Measurements from ENCODE around the gene GPR32. TPM values are rescaled to one million over a fixed set of nuclear protein-coding genes. Genes with fewer than 3 reads are reported as not detected.
"Not testable (repeated sequence)": the region's sequence is repeated elsewhere in the genome, so short reads cannot be mapped to it uniquely, and the experiment has no call there.

GPR32 gene
- total and polyA plus RNA-seq, 4 donors, result not detected

DNA sequence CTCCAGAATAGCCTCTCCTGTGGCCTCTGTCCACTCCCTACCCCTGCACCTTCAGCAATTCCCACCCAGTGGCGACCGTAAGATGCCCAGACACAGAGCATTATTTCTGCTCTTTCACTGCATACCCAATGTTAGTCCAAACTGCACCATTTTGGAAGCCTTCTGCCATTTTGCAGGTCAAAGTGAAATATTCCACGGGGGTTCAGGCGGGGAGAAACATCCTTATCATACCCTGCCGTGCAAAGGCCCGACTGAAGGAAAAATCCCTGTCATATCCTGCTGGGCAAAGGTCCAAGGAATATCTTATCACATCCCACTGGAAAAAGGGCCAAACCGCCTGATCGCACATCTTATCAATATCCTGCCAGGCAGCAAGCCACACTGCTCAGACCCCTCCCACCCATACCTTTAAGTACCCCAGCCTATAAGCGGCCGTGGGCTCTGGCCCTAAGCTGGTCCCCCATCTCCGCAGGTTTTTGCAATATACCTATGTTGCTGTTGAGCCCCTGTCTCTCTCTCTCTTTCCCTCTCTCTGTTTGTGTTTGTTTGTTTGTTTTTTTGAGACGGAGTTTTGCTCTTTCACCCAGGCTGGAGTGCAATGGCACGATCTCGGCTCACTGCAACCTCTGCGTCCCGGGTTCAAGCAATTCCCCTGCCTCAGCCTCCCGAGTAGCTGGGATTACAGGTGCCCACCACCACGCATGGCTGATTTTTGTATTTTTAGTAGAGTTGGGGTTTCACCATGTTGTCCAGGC, 28.9 kb upstream of the GPR32 start:
- H3K4me1 ChIP-seq (ENCODE audit: control insufficient read depth in 1 of 2, insufficient read depth in 2 of 2, low read length in 2 of 2), result no peaks in the 10 kb centered on the region
- 60 to 63% methylated on average over 18 of the region's 18 CpGs for WGBS, 2 donors
- intact Hi-C loops (cut with DNase I), result no loop called here
- H3K27ac ChIP-seq (ENCODE audit: low read depth in 1 of 2, low read length in 2 of 2), result no peak overlapping the region
- ATAC-seq (ENCODE audit: low FRiP score), result no peak
- H3K9me3 ChIP-seq (ENCODE audit: control insufficient read depth, low read length), result peaks cover 2% of the 10 kb centered on the region
- no peak for DNase-seq
- H3K27me3 ChIP-seq (ENCODE audit: control insufficient read depth in 1 of 2, insufficient read depth in 2 of 2, low read length in 1 of 2), result no peaks in the 10 kb centered on the region
- H3K36me3 ChIP-seq (ENCODE audit: control insufficient read depth in 1 of 2, insufficient read depth in 2 of 2, low read length in 1 of 2), result no peaks in the 10 kb centered on the region
- no peak overlapping the region for H3K4me3 ChIP-seq (ENCODE audit: low read length in 2 of 2)

GRCh38 chr19:50743537-50743936, 26.7 kb upstream of the GPR32 start:
- no peak for ATAC-seq (ENCODE audit: low FRiP score)
- H3K27me3 ChIP-seq (ENCODE audit: control insufficient read depth in 1 of 2, insufficient read depth in 2 of 2, low read length in 1 of 2), result no peaks in the 10 kb centered on the region
- no peak overlapping the region for H3K4me3 ChIP-seq (ENCODE audit: low read length in 2 of 2)
- intact Hi-C loops (cut with DNase I), result no loop called here
- no peak for DNase-seq
- WGBS, 2 donors, result 86 to 87% methylated on average over 6 of the region's 6 CpGs
- peaks cover 2% of the 10 kb centered on the region for H3K9me3 ChIP-seq (ENCODE audit: control insufficient read depth, low read length)
- H3K4me1 ChIP-seq (ENCODE audit: control insufficient read depth in 1 of 2, insufficient read depth in 2 of 2, low read length in 2 of 2), result no peaks in the 10 kb centered on the region
- no peak overlapping the region for H3K27ac ChIP-seq (ENCODE audit: low read depth in 1 of 2, low read length in 2 of 2)
- no peaks in the 10 kb centered on the region for H3K36me3 ChIP-seq (ENCODE audit: control insufficient read depth in 1 of 2, insufficient read depth in 2 of 2, low read length in 1 of 2)

- Histone ChIP-seq H3K27ac (ENCODE audit: low read depth in 1 of 2, low read length in 2 of 2) (no peak overlapping the region), H3K36me3 (ENCODE audit: control insufficient read depth in 1 of 2, insufficient read depth in 2 of 2, low read length in 1 of 2) (no peaks in the 10 kb centered on the region), H3K4me1 (ENCODE audit: control insufficient read depth in 1 of 2, insufficient read depth in 2 of 2, low read length in 2 of 2) (no peaks in the 10 kb centered on the region), H3K27me3 (ENCODE audit: control insufficient read depth in 1 of 2, insufficient read depth in 2 of 2, low read length in 1 of 2) (no peaks in the 10 kb centered on the region), H3K9me3 (ENCODE audit: control insufficient read depth, low read length) (no peaks in the 10 kb centered on the region), H3K4me3 (ENCODE audit: low read length in 2 of 2) (no peak overlapping the region)
- intact Hi-C loops (cut with DNase I), result no loop called here
- no peak for DNase-seq
- 79 to 81% methylated on average over 10 of the region's 10 CpGs for WGBS, 2 donors
- no peak for ATAC-seq (ENCODE audit: low FRiP score)
These were observed 25.0 kb upstream of the GPR32 start for GRCh38 chr19:50745221-50745620.

DNA sequence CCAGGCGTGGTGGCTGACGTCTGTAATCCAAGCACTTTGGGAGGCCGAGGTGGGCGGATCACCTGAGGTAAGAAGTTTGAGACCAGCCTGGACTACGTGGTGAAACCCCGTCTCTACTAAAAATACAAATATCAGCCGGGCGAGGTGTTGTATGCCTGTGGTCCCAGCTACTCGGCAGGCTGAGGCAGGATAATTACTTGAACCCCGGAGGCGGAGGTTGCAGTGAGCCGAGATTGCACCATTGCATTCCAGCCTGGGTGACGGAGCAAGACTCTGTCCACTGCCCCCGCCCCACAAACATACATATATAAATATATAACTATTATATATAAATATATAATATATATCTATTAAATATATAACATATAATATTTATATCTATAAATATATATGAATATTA, 23.1 kb upstream of the GPR32 start:
- ATAC-seq (ENCODE audit: low FRiP score); H3K27me3 ChIP-seq (ENCODE audit: control insufficient read depth in 1 of 2, insufficient read depth in 2 of 2, low read length in 1 of 2); H3K27ac ChIP-seq (ENCODE audit: low read depth in 1 of 2, low read length in 2 of 2); H3K4me1 ChIP-seq (ENCODE audit: control insufficient read depth in 1 of 2, insufficient read depth in 2 of 2, low read length in 2 of 2); H3K4me3 ChIP-seq (ENCODE audit: low read length in 2 of 2); H3K9me3 ChIP-seq (ENCODE audit: control insufficient read depth, low read length); H3K36me3 ChIP-seq (ENCODE audit: control insufficient read depth in 1 of 2, insufficient read depth in 2 of 2, low read length in 1 of 2); intact Hi-C loops (cut with DNase I); DNase-seq: not testable (repeated sequence)
- 86 to 87% methylated on average over 14 of the region's 14 CpGs for WGBS, 2 donors

GRCh38 chr19:50749490-50749889, 20.8 kb upstream of the GPR32 start:
- no peaks in the 10 kb centered on the region for H3K27me3 ChIP-seq (ENCODE audit: control insufficient read depth in 1 of 2, insufficient read depth in 2 of 2, low read length in 1 of 2)
- intact Hi-C loops (cut with DNase I), result no loop called here
- DNase-seq, result no peak
- 68 to 74% methylated on average over 6 of the region's 6 CpGs for WGBS, 2 donors
- no peak overlapping the region for H3K4me3 ChIP-seq (ENCODE audit: low read length in 2 of 2)
- H3K9me3 ChIP-seq (ENCODE audit: control insufficient read depth, low read length), result no peaks in the 10 kb centered on the region
- no peaks in the 10 kb centered on the region for H3K36me3 ChIP-seq (ENCODE audit: control insufficient read depth in 1 of 2, insufficient read depth in 2 of 2, low read length in 1 of 2)
- H3K27ac ChIP-seq (ENCODE audit: low read depth in 1 of 2, low read length in 2 of 2), result no peak overlapping the region
- no peaks in the 10 kb centered on the region for H3K4me1 ChIP-seq (ENCODE audit: control insufficient read depth in 1 of 2, insufficient read depth in 2 of 2, low read length in 2 of 2)
- no peak for ATAC-seq (ENCODE audit: low FRiP score)

GRCh38 chr19:50750010-50750409, 20.3 kb upstream of the GPR32 start:
- Histone ChIP-seq H3K36me3 (ENCODE audit: control insufficient read depth in 1 of 2, insufficient read depth in 2 of 2, low read length in 1 of 2) (no peaks in the 10 kb centered on the region), H3K4me3 (ENCODE audit: low read length in 2 of 2) (no peak overlapping the region), H3K27me3 (ENCODE audit: control insufficient read depth in 1 of 2, insufficient read depth in 2 of 2, low read length in 1 of 2) (no peaks in the 10 kb centered on the region), H3K27ac (ENCODE audit: low read depth in 1 of 2, low read length in 2 of 2) (no peak overlapping the region), H3K4me1 (ENCODE audit: control insufficient read depth in 1 of 2, insufficient read depth in 2 of 2, low read length in 2 of 2) (no peaks in the 10 kb centered on the region), H3K9me3 (ENCODE audit: control insufficient read depth, low read length) (no peaks in the 10 kb centered on the region)
- DNase-seq, result no peak
- WGBS, 2 donors, result 60 to 62% methylated on average over 15 of the region's 15 CpGs
- intact Hi-C loops (cut with DNase I), result no loop called here
- no peak for ATAC-seq (ENCODE audit: low FRiP score)

DNA sequence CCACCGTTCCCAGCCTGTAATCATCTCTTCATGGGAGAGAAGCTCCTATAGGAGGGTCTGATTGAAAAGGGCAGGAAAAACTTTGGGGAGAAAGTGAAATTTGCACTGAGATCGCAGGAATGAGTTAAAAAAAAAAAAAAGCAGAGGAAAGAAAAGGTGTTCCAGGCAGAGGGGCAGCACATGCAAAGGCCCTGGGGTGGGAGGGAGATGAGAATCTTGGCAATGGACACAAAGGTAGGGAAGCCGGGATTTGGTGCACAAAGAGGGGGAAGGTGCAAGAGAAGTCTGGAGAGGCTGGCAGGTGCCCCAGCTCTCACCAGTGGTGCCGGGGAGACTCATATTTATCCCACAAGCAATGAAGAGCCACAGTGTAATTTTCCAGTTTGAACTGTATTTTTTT, 16.4 kb upstream of the GPR32 start:
- no peak for ATAC-seq (ENCODE audit: low FRiP score)
- no peaks in the 10 kb centered on the region for H3K27me3 ChIP-seq (ENCODE audit: control insufficient read depth in 1 of 2, insufficient read depth in 2 of 2, low read length in 1 of 2)
- WGBS, 2 donors, result 76 to 90% methylated on average over 4 of the region's 4 CpGs

DNA sequence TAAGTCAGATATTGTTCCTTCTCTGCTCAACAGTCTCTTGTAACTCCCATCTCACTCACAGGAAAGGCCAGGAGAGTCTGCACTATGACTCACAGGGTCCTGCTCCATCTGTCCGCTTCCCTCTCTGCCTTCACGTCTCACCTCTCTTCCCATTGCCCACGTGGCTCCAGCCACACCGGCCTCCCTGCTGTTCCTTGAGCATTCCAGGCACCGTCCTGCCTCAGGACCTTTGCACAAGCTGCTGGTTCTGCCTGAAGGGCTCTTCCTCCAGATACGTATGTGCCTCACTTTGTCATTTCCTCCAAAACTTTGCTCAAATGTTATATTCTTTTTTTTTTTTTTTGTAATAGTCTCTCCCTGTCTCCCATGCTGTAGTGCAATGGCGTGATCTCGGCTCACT, 14.0 kb upstream of the GPR32 start:
- H3K27ac ChIP-seq (ENCODE audit: low read depth in 1 of 2, low read length in 2 of 2); H3K36me3 ChIP-seq (ENCODE audit: control insufficient read depth in 1 of 2, insufficient read depth in 2 of 2, low read length in 1 of 2); DNase-seq; H3K4me3 ChIP-seq (ENCODE audit: low read length in 2 of 2); H3K4me1 ChIP-seq (ENCODE audit: control insufficient read depth in 1 of 2, insufficient read depth in 2 of 2, low read length in 2 of 2); H3K9me3 ChIP-seq (ENCODE audit: control insufficient read depth, low read length); intact Hi-C loops (cut with DNase I); H3K27me3 ChIP-seq (ENCODE audit: control insufficient read depth in 1 of 2, insufficient read depth in 2 of 2, low read length in 1 of 2); ATAC-seq (ENCODE audit: low FRiP score): not testable (repeated sequence)
- WGBS, 2 donors, result 67 to 69% methylated on average over 8 of the region's 8 CpGs

More for the DNA sequence above, 16.4 kb upstream of the GPR32 start:
- Histone ChIP-seq H3K4me3 (ENCODE audit: low read length in 2 of 2) (no peak overlapping the region), H3K27ac (ENCODE audit: low read depth in 1 of 2, low read length in 2 of 2) (no peak overlapping the region), H3K36me3 (ENCODE audit: control insufficient read depth in 1 of 2, insufficient read depth in 2 of 2, low read length in 1 of 2) (no peaks in the 10 kb centered on the region), H3K4me1 (ENCODE audit: control insufficient read depth in 1 of 2, insufficient read depth in 2 of 2, low read length in 2 of 2) (no peaks in the 10 kb centered on the region), H3K9me3 (ENCODE audit: control insufficient read depth, low read length) (no peaks in the 10 kb centered on the region)
- no peak for DNase-seq
- intact Hi-C loops (cut with DNase I), result no loop called here

GRCh38 chr19:50757624-50758023, 12.6 kb upstream of the GPR32 start:
- H3K4me3 ChIP-seq (ENCODE audit: low read length in 2 of 2); H3K27ac ChIP-seq (ENCODE audit: low read depth in 1 of 2, low read length in 2 of 2); ATAC-seq (ENCODE audit: low FRiP score); DNase-seq; H3K27me3 ChIP-seq (ENCODE audit: control insufficient read depth in 1 of 2, insufficient read depth in 2 of 2, low read length in 1 of 2); H3K36me3 ChIP-seq (ENCODE audit: control insufficient read depth in 1 of 2, insufficient read depth in 2 of 2, low read length in 1 of 2); H3K4me1 ChIP-seq (ENCODE audit: control insufficient read depth in 1 of 2, insufficient read depth in 2 of 2, low read length in 2 of 2); intact Hi-C loops (cut with DNase I); H3K9me3 ChIP-seq (ENCODE audit: control insufficient read depth, low read length): not testable (repeated sequence)
- 92 to 93% methylated on average over 3 of the region's 3 CpGs for WGBS, 2 donors

All from aorta (tissue), 5 donors.